ENCODE measurements around the gene FNTB.

FNTB gene

GRCh38 chr14:65092349-65092748, 105.7 kb downstream of the FNTB start:
- DNase-seq: no peak

- no peak for DNase-seq
These were observed 109.0 kb downstream of the FNTB start for GRCh38 chr14:65095633-65096205.

- no peak for DNase-seq
These were observed 109.8 kb downstream of the FNTB start for GRCh38 chr14:65096323-65097089.

GRCh38 chr14:65098586-65098985, 111.9 kb downstream of the FNTB start:
- DNase-seq: peak in 3 of 4 experiments; percentile 23 to 76 (median 74)

GRCh38 chr14:65100922-65101541, 114.3 kb downstream of the FNTB start:
- peak in 3 of 4 experiments; percentile 21 to 27 (median 25) for DNase-seq

GRCh38 chr14:65101631-65102440, 115.1 kb downstream of the FNTB start:
- DNase-seq: peak in 2 of 4 experiments; percentile 15 to 39

- DNase-seq: peak; percentile 98 to 99 (median 99)
These were observed 115.9 kb downstream of the FNTB start, which contains the start of gene MAX for GRCh38 chr14:65102441-65103149. TSS of gene MAX (minus strand) at chr14:65102517. CDS start at chr14:65102339, 178 bp downstream.

GRCh38 chr14:65103150-65103760, 116.6 kb downstream of the FNTB start:
- DNase-seq: peak in 3 of 4 experiments; percentile 31 to 37 (median 32)

GRCh38 chr14:65104791-65105190, 118.1 kb downstream of the FNTB start:
- no peak for DNase-seq

- no peak for DNase-seq
These were observed 119.6 kb downstream of the FNTB start for GRCh38 chr14:65106316-65106715.

GRCh38 chr14:65106736-65107135, 120.0 kb downstream of the FNTB start:
- no peak for DNase-seq

- DNase-seq: no peak
These were observed 120.5 kb downstream of the FNTB start for GRCh38 chr14:65107200-65107599.

- DNase-seq: no peak
These were observed 122.7 kb downstream of the FNTB start for GRCh38 chr14:65109357-65109756.

- DNase-seq: no peak
These were observed 123.8 kb downstream of the FNTB start for GRCh38 chr14:65110525-65110924.
